Thyroid gland (tissue), 4 donors: ENCODE results near the gene AQP4. TPM values are rescaled to one million over a fixed set of nuclear protein-coding genes. Genes with fewer than 3 reads are reported as not detected.

Experiments used
- DNase-seq, 2 donors: peaks; one replicate each; pipeline ENCODE4 v3.0.0-alpha.2; 2019
- H3K27ac ChIP-seq, 3 donors: fragments of 200-600 bp; sonication (generic); 1 replicate in 2 of 3; 2 replicates in 1 of 3; pipeline ENCODE4 v1.5.1; 2016 to 2019; ENCODE audit warnings: mild to moderate bottlenecking in 1 of 3, moderate library complexity in 1 of 3
- H3K27me3 ChIP-seq: fragments of 200-600 bp; sonication (generic); one replicate; pipeline ENCODE4 v1.5.1; 2019
- H3K36me3 ChIP-seq, 2 donors: fragments of 200-600 bp; sonication (generic); one replicate each; pipeline ENCODE4 v1.5.1; 2016 to 2019
- H3K4me1 ChIP-seq, 2 donors: fragments of 200-600 bp; sonication (generic); one replicate each; pipeline ENCODE4 v1.5.1; 2017 to 2019
- H3K4me3 ChIP-seq, 3 donors: fragments of 200-600 bp; sonication (generic); replicated peaks in 1 of 3; 1 replicate in 2 of 3; 2 replicates in 1 of 3; pipeline ENCODE4 v1.5.1; 2016; ENCODE audit warnings: mild to moderate bottlenecking in 1 of 3
- H3K9me3 ChIP-seq: fragments of 200-600 bp; sonication (generic); one replicate; pipeline ENCODE4 v1.5.1; 2017
- CTCF ChIP-seq, 6 experiments: fragments of 200-600 bp in 3 of 6; fragments of 450-650 bp in 3 of 6; sonication (generic) in 3 of 6; IDR thresholded peaks; one replicate each; pipeline ENCODE4 v1.5.1; 2016 to 2019; ENCODE audit warnings: antibody characterized with exemption in 6 of 6, mild to moderate bottlenecking in 2 of 6, inconsistent platforms in 1 of 6, moderate library complexity in 1 of 6
- POLR2A ChIP-seq, 2 donors: fragments of 450-650 bp; IDR thresholded peaks; one replicate each; pipeline ENCODE4 v1.6.1; 2017; ENCODE audit warnings: antibody characterized with exemption in 2 of 2, mild to moderate bottlenecking in 2 of 2, moderate library complexity in 1 of 2
- WGBS, 2 donors: methylation state at CpG; one replicate each; pipeline ENCODE4 v1.1.5; 2017; 5-methylcytosine and 5-hydroxymethylcytosine counted together
- intact Hi-C: fragments of 100-400 bp; cut with DNase I; formaldehyde crosslinking; loops from one replicate; pipeline ENCODE4 v1.15.1; 2023
- total RNA-seq, 4 donors: library from RNA; depleted of rRNA; stranded (reverse); fragments of >200 nt; gene quantifications; one replicate each; pipeline ENCODE4 v1.2.3, GENCODE V29; 2016

Gene AQP4
- total RNA-seq, 4 donors from 2014 or later, result 18.9 to 61.7 (median 31.2) TPM

GRCh38 chr18:26802330-26803200 lies 62.9 kb downstream of the AQP4 start:
- no peak for DNase-seq
- 67 to 79% methylated on average over 4 of the region's 4 CpGs for WGBS, 2 donors
- intact Hi-C loops, result no loop called here
- H3K4me3 ChIP-seq, result no peak overlapping the region
- TF ChIP-seq POLR2A (IDR thresholded peaks at IDR 0.05) (no peak), CTCF (IDR thresholded peaks at IDR 0.05) (no peak)
- H3K27me3 ChIP-seq, result no peaks in the 10 kb centered on the region
- H3K9me3 ChIP-seq, result no peaks in the 10 kb centered on the region
- H3K36me3 ChIP-seq, result no peaks in the 10 kb centered on the region
- H3K4me1 ChIP-seq, result no peaks in the 10 kb centered on the region
- no peak overlapping the region for H3K27ac ChIP-seq
